Right lobe of liver (tissue), 6 donors: ENCODE data around the gene ANKS1B. TPM values are rescaled to one million over a fixed set of nuclear protein-coding genes. Genes with fewer than 3 reads are reported as not detected.

Experiments
- ATAC-seq, 4 donors: fragments of 200-7000 bp; cut with Tn5 transposase; one replicate each; pipeline ENCODE4 v1.9.1; 2020; ENCODE audit warnings: mild to moderate bottlenecking in 4 of 4, moderate library complexity in 4 of 4
- DNase-seq, 3 donors: peaks; one replicate each; pipeline ENCODE4 v3.0.0-alpha.2; 2020
- H3K27ac ChIP-seq, 3 donors: fragments of 200-600 bp; one replicate each; pipeline ENCODE4 v1.8.0; 2022
- H3K27me3 ChIP-seq, 2 donors: fragments of 200-600 bp; one replicate each; pipeline ENCODE4 v1.8.0; 2022
- H3K36me3 ChIP-seq, 4 donors: fragments of 200-600 bp; sonication (generic) in 1 of 4; one replicate each; pipeline versions ENCODE4 v1.5.1 to v1.8.0; 2017 to 2022; ENCODE audit warnings: control low read depth in 1 of 4
- H3K4me1 ChIP-seq, 4 donors: fragments of 200-600 bp; sonication (generic) in 1 of 4; one replicate each; pipeline versions ENCODE4 v1.5.1 to v1.8.0; 2017 to 2022; ENCODE audit warnings: control low read depth in 1 of 4
- H3K4me3 ChIP-seq, 3 donors: fragments of 200-600 bp; one replicate each; pipeline ENCODE4 v1.8.0; 2022
- H3K9me3 ChIP-seq, 4 donors: fragments of 200-600 bp; sonication (generic) in 1 of 4; one replicate each; pipeline versions ENCODE4 v1.5.1 to v1.8.0; 2017 to 2022; ENCODE audit warnings: control low read depth in 1 of 4
- CTCF ChIP-seq, 4 donors: fragments of 200-600 bp in 3 of 4; fragments of 450-650 bp in 1 of 4; IDR thresholded peaks; one replicate each; pipeline versions ENCODE4 v1.5.1 to v1.8.0; 2016 to 2022; ENCODE audit warnings: antibody characterized with exemption in 4 of 4, mild to moderate bottlenecking in 2 of 4
- POLR2A ChIP-seq: fragments of 450-650 bp; IDR thresholded peaks from one replicate; pipeline ENCODE4 v1.6.1; 2017; ENCODE audit warnings: antibody characterized with exemption, mild to moderate bottlenecking
- WGBS: methylation state at CpG from one replicate; pipeline ENCODE4 v1.1.6; 2018; ENCODE audit warnings: low coverage, low lambda C conversion rate; ENCODE audit not compliant: insufficient coverage; ENCODE audit errors: missing lambda C conversion rate; 5-methylcytosine and 5-hydroxymethylcytosine counted together
- intact Hi-C, 2 donors: fragments of 100-400 bp; cut with DNase I; formaldehyde crosslinking; loops; one replicate each; pipeline versions ENCODE4 v1.11.2 to v1.14.1; 2022
- total RNA-seq, 6 experiments: library from RNA; depleted of rRNA in 2 of 6; stranded (reverse); fragments of >200 nt in 2 of 6; fragmentation: NEBNext Ultra II Directional in 3 of 6; extraction: Animal tissue kit (Norgen Biotek cat#: 25700) in 3 of 6; gene quantifications; one replicate each; pipeline versions ENCODE4 v1.1.0 to v1.2.4, GENCODE V29; 2016 to 2023
- donor health status: DM: no; HTN: yes; CAD: no.
- donor health status: DM: no; HTN: no; CAD: no.
- donor health status: DM: no; HTN: no; CAD: no.
- donor health status: DM: no; HTN: yes; CAD: no.
- donor health status: DM: no; HTN: yes; CAD: no.

The ANKS1B gene
- total RNA-seq, 6 experiments from 2014 or later: 0.17 to 1.9 (median 0.44) TPM; not detected in 1

- no peak for DNase-seq
- intact Hi-C loops: no loop called here
- H3K27ac ChIP-seq: no peak overlapping the region
- no peaks in the 10 kb centered on the region for H3K9me3 ChIP-seq
- H3K4me3 ChIP-seq: no peak overlapping the region
- no peaks in the 10 kb centered on the region for H3K27me3 ChIP-seq
- TF ChIP-seq POLR2A (no peak), CTCF (IDR thresholded peaks at IDR 0.05) (no peak)
- no peak for ATAC-seq
- H3K4me1 ChIP-seq: no peaks in the 10 kb centered on the region
- no CpG with 5 or more reads among the region's 1 CpG for WGBS
- no peaks in the 10 kb centered on the region for H3K36me3 ChIP-seq
Observed at GRCh38 chr12:99946131-99946530, 38.6 kb downstream of the ANKS1B start.

GRCh38 chr12:99935608-99936007, 49.1 kb downstream of the ANKS1B start:
- Histone ChIP-seq H3K4me3 (no peak overlapping the region), H3K36me3 (no peaks in the 10 kb centered on the region), H3K4me1 (no peaks in the 10 kb centered on the region), H3K27ac (no peak overlapping the region), H3K27me3 (no peaks in the 10 kb centered on the region), H3K9me3 (no peaks in the 10 kb centered on the region)
- TF ChIP-seq CTCF (IDR thresholded peaks at IDR 0.05) (no peak), POLR2A (no peak)
- no peak for DNase-seq
- intact Hi-C loops: no loop called here
- no peak for ATAC-seq
- WGBS: 76% methylated on average over 3 of the region's 3 CpGs

GRCh38 chr12:99926511-99927169, 58.1 kb downstream of the ANKS1B start:
- Histone ChIP-seq H3K4me3 (no peak overlapping the region), H3K9me3 (no peaks in the 10 kb centered on the region), H3K36me3 (no peaks in the 10 kb centered on the region), H3K27ac (no peak overlapping the region), H3K27me3 (no peaks in the 10 kb centered on the region), H3K4me1 (no peaks in the 10 kb centered on the region)
- WGBS: 67% methylated on average over 1 of the region's 2 CpGs
- intact Hi-C loops: no loop called here
- ATAC-seq: no peak
- no peak for DNase-seq
- no peak for TF ChIP-seq CTCF (IDR thresholded peaks at IDR 0.05)
- TF ChIP-seq POLR2A: no peak

GRCh38 chr12:99920353-99920960, 64.3 kb downstream of the ANKS1B start:
- intact Hi-C loops: no loop called here
- no peak overlapping the region for H3K27ac ChIP-seq
- ATAC-seq (no peak), DNase-seq (no peak)
- WGBS: 71% methylated on average over 5 of the region's 5 CpGs
- H3K9me3 ChIP-seq: no peaks in the 10 kb centered on the region
- no peaks in the 10 kb centered on the region for H3K36me3 ChIP-seq
- no peaks in the 10 kb centered on the region for H3K27me3 ChIP-seq
- TF ChIP-seq CTCF (IDR thresholded peaks at IDR 0.05) (no peak), POLR2A (no peak)
- H3K4me1 ChIP-seq: no peaks in the 10 kb centered on the region
- no peak overlapping the region for H3K4me3 ChIP-seq
